8988T (cell line): ENCODE measurements around the gene CRYGA.
"Not testable (repeated sequence)": the region's sequence is repeated elsewhere in the genome, so short reads cannot be mapped to it uniquely, and the experiment has no call there.

Experiments
- DNase-seq: peaks from one replicate; pipeline ENCODE4 v3.0.0; 2011

The CRYGA gene

DNA sequence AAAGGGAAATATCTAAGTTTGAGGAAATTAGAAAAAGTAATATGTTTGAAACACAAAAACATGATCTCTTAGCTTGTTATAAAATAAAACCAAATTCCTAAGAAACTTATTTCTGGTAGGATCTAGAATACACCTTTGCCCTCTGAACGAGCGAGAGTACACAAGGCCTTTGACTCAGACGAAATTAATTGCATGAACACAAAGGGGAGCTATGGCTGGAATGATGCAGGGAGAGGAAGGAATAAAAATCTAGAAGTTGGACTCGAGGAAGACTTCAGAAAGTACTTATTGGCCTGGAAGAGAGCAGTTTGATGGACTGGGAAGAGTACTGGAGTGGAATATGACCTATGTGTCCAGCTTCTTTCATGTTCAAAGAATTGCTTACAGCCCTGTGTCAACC, 38.1 kb downstream of the CRYGA start:
- DNase-seq, result no peak

DNA sequence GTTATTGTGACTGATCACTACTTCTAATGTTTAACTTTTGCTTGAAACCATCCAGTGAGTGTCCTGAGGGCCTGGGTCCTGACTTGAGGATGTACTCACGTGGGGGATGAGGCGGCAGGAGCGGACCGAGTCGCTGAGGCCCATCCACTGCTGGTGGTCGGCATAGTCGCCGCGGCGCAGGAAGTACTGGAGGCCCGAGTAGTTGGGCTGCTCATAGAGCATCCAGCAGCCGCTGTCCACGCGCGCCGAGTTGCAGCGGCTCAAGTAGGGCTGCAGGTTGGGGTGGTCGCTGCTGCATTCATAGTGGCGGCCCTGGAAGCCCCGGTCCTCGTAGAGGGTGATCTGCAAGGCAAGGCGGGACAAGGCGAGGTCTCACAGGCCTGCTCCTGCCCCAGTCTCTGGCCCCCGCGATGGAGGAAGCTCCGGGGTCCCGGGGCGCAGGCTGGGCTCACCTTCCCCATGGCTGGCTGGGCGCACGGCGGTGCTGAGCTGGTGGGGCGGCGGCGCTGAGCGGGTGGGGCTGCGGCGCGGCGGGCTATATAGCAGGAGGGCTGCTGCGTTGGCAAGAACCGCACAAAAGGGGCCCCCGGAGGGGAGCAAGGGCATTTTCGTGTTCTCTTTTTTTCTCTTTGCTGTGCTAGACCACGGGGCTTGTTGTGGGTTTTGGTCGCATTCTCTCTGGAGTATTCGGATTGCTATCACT, 39.2 kb downstream of the CRYGA start, which contains the start of gene CRYGD:
TSS of gene CRYGD (minus strand) at position 512 of the 703 bp plus-strand sequence. CDS start at position 461, 51 bp downstream.
- DNase-seq, result not testable (repeated sequence)

DNA sequence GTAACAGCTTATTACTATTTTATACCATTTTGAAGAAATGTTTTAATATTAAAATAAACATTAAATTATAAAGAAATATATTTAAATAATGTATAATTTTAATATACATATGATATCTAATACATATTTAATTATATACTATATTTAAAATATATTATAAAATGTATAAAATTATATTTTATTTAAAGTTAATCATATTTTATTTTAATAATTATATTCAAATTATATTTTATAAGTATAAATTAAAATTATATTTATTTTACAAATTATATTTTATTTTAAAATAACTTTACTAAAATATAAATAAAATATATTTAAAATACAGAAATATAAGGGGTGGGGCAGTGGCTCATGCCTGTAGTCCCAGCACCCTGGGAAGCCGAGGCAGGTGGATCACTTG, 41.1 kb downstream of the CRYGA start:
- no peak for DNase-seq

DNA sequence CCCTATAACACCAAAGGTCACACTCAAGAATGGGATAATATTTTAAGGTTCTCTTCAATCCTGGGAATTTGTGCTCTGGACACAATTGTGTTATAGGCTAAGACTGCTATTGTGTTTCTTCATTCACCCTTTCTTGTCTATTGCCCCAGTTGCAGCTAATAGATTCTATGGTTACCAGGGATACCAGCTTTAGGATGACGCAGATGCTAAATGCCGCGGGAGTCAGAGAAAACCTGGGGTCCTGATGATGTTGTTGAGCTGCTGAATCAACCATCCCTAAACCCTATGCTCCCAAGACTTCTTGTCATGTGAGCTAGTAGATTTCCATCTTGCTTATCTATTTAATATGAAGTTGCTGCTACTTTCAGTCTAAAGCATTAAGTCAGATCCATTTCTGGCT, 44.5 kb downstream of the CRYGA start:
- DNase-seq, result no peak

DNA sequence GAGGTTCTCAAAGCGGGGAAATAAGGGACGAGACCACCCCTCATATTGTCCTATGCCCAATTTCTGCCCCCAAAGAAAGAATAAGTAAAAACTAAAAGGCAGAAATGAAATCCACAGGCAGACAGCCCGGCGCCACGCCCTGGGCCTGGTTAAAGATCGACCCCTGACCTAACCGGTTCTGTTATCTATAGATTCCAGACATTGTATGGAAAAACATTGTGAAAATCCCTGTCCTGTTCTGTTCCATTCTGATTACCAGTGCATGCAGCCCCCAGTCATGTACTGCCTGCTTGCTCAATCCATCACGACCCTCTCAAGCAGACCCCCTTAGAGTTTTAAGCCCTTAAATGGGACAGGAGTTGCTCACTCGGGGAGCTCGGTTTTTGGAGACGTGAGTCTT, 46.0 kb downstream of the CRYGA start:
- DNase-seq, result not testable (repeated sequence)

DNA sequence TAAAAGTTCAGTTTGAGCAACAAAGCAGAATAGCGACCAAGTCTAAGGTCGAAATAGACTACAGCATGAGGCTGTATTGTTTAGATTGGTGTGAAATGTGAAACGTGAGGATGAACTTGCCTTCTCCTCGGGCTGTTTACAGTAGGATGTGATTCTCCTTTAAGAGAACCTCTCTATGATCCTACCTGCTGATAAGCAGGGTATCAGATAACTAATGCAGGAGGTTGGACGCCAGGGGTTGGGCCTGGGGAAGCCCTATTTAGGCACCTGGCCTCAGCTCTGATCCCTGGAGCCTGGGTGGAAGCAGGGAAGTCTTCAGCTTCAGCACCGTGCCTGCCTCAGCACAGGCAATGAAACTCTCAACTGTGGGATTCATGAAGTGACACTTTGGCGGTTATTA, 50.4 kb downstream of the CRYGA start:
- no peak for DNase-seq

DNA sequence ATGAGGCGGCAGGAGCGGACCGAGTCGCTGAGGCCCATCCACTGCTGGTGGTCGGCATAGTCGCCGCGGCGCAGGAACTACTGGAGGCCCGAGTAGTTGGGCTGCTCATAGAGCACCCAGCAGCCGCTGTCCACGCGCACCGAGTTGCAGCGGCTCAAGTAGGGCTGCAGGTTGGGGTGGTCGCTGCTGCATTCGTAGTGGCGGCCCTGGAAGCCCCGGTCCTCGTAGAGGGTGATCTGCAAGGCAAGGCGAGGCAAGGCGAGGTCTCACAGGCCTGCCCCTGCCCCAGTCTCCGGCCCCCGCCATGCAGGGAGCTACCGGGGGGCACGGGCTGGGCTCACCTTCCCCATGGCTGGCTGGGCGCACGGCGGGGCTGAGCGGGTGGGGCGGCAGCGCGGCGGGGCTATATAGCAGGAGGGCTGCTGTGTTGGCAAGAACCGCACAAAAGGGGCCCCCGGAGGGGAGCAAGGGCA, 51.1 kb downstream of the CRYGA start:
- DNase-seq, result not testable (repeated sequence)
